Hepatocyte (in vitro differentiated cells): ENCODE measurements around the gene IQCH. TPM values are rescaled to one million over a fixed set of nuclear protein-coding genes. Genes with fewer than 3 reads are reported as not detected.
A peak's percentile ranks its signal among the peaks of the same experiment; 100 is the strongest.

ENCODE experiments used
- DNase-seq: peaks from one replicate; pipeline ENCODE4 v3.0.0-alpha.2; 2016; ENCODE audit warnings: low spot score
- H2AFZ ChIP-seq: fragments of 200-600 bp; sonication (generic); 2 replicates; pipeline ENCODE4 v1.6.0; 2016; ENCODE audit warnings: antibody characterized with exemption, mild to moderate bottlenecking
- H3K27ac ChIP-seq: fragments of 200-600 bp; sonication (generic); 2 replicates; pipeline ENCODE4 v1.5.1; 2016; ENCODE audit warnings: mild to moderate bottlenecking
- H3K27me3 ChIP-seq: fragments of 200-600 bp; sonication (generic); 2 replicates; pipeline ENCODE4 v1.6.1; 2016
- H3K36me3 ChIP-seq: fragments of 200-600 bp; sonication (generic); replicated peaks from 2 replicates; pipeline ENCODE4 v1.5.1; 2016; ENCODE audit warnings: low read depth; ENCODE audit not compliant: insufficient read depth
- H3K4me1 ChIP-seq: fragments of 200-600 bp; sonication (generic); 2 replicates; pipeline ENCODE4 v1.5.1; 2016; ENCODE audit warnings: mild to moderate bottlenecking, moderate library complexity; ENCODE audit not compliant: insufficient read depth
- H3K4me2 ChIP-seq: fragments of 200-600 bp; sonication (generic); 2 replicates; pipeline ENCODE4 v1.6.0; 2016
- H3K4me3 ChIP-seq: fragments of 200-600 bp; sonication (generic); 2 replicates; pipeline ENCODE4 v1.5.1; 2016; ENCODE audit warnings: mild to moderate bottlenecking
- H3K79me2 ChIP-seq: fragments of 200-600 bp; sonication (generic); 2 replicates; pipeline ENCODE4 v1.6.0; 2017; ENCODE audit warnings: mild to moderate bottlenecking
- H3K9me2 ChIP-seq: fragments of 200-600 bp; sonication (generic); replicated peaks from 2 replicates; pipeline ENCODE4 v1.6.0; 2017; ENCODE audit warnings: mild to moderate bottlenecking; ENCODE audit not compliant: insufficient read depth
- H3K9me3 ChIP-seq: fragments of 200-600 bp; sonication (generic); 2 replicates; pipeline ENCODE4 v1.5.1; 2016; ENCODE audit warnings: low read depth, mild to moderate bottlenecking
- H4K20me1 ChIP-seq: fragments of 200-600 bp; sonication (generic); 2 replicates; pipeline ENCODE4 v1.6.0; 2016; ENCODE audit warnings: mild to moderate bottlenecking; ENCODE audit not compliant: insufficient read depth, poor library complexity, severe bottlenecking
- EZH2 ChIP-seq: fragments of 200-600 bp; sonication (generic); IDR thresholded peaks from 2 replicates; pipeline ENCODE4 v1.6.1; 2016; ENCODE audit warnings: antibody characterized with exemption, mild to moderate bottlenecking, borderline replicate concordance
- EZH2phosphoT487 ChIP-seq: fragments of 200-600 bp; sonication (generic); IDR thresholded peaks from one replicate; pipeline ENCODE4 v1.6.1; 2018; ENCODE audit warnings: antibody characterized with exemption, mild to moderate bottlenecking, low read depth, moderate library complexity; ENCODE audit not compliant: unreplicated experiment, severe bottlenecking
- WGBS: methylation state at CpG from one replicate; pipeline ENCODE4 v1.1.6; 2016; ENCODE audit warnings: low lambda C conversion rate; ENCODE audit errors: missing lambda C conversion rate; 5-methylcytosine and 5-hydroxymethylcytosine counted together
- polyA plus RNA-seq: library from polyadenylated mRNA; unstranded; fragments of >200 nt; fragmentation: Nextera tagmentation; extraction: Ambion mirVana; gene quantifications from 2 replicates; pipeline ENCODE4 v1.2.1, GENCODE V29; 2016
- total RNA-seq: library from RNA; depleted of rRNA; stranded (reverse); fragments of >200 nt; gene quantifications from 2 replicates; pipeline ENCODE4 v1.2.3, GENCODE V29; 2014
- TF ChIP-seq, protein P1 (sequence below): fragments of 200-600 bp; sonication (generic); IDR thresholded peaks from 2 replicates; pipeline ENCODE4 v1.5.1; 2016; ENCODE audit warnings: antibody characterized with exemption, mild to moderate bottlenecking; ENCODE audit not compliant: poor library complexity

IQCH gene
- total and polyA plus RNA-seq, 2 experiments from 2014 or later: 0.76 to 1.0 TPM

DNA sequence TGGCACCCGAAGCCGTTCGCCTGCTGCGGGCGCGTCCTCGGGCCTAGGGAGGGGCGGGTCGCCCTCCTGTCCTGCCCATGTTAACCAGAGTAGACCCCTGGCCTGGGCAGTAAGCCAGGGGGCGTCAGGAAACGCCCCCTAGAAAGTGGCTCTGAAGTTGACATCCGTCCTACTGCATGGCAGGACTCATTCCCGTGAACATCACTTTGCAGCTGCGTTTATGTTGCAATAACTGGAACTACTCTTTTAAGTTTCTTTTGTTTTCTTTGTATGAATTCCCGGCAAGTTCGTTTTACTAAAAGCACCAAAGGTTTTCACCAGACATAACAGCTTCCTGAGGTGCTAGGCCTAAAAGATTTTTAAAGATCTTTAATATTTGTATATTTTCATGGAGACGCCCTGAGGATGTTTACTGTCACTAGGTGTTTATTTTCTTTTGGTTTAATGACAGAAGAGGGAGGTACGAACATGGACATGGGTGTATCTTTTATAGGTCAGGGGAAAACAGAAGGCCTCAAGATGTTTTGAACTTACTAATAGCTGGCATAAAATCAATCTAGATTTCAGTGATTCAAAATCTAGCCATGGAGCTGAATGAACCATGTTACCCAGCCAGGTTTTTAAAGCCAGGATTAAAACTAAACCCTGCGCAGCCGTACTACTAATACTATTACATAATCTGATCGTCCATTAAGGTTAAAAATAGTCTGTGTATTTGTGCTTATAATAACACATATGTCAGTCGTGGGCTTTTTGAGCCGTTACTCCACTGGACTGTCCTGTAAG, 267.4 kb downstream of the IQCH start:
- Histone ChIP-seq H3K4me2 (peak overlapping the region; percentile 88), H3K9me2 (no peaks in the 10 kb centered on the region), H3K36me3 (no peaks in the 10 kb centered on the region), H3K27me3 (no peaks in the 10 kb centered on the region), H3K79me2 (peaks cover 50% of the 10 kb centered on the region), H3K4me1 (peaks cover 12% of the 10 kb centered on the region), H3K4me3 (peak overlapping the region; percentile 76), H4K20me1 (peaks cover 3% of the 10 kb centered on the region), H3K9me3 (no peaks in the 10 kb centered on the region), H3K27ac (peak overlapping the region; percentile 96), H2AFZ (peak overlapping the region; percentile 84)
- WGBS: 6% methylated on average over 23 of the region's 23 CpGs
- peak; percentile 41 for DNase-seq
- no peak for TF ChIP-seq EZH2phosphoT487
- no peak for TF ChIP-seq EZH2
- TF ChIP-seq, protein P1, sequence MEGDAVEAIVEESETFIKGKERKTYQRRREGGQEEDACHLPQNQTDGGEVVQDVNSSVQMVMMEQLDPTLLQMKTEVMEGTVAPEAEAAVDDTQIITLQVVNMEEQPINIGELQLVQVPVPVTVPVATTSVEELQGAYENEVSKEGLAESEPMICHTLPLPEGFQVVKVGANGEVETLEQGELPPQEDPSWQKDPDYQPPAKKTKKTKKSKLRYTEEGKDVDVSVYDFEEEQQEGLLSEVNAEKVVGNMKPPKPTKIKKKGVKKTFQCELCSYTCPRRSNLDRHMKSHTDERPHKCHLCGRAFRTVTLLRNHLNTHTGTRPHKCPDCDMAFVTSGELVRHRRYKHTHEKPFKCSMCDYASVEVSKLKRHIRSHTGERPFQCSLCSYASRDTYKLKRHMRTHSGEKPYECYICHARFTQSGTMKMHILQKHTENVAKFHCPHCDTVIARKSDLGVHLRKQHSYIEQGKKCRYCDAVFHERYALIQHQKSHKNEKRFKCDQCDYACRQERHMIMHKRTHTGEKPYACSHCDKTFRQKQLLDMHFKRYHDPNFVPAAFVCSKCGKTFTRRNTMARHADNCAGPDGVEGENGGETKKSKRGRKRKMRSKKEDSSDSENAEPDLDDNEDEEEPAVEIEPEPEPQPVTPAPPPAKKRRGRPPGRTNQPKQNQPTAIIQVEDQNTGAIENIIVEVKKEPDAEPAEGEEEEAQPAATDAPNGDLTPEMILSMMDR: no peak

DNA sequence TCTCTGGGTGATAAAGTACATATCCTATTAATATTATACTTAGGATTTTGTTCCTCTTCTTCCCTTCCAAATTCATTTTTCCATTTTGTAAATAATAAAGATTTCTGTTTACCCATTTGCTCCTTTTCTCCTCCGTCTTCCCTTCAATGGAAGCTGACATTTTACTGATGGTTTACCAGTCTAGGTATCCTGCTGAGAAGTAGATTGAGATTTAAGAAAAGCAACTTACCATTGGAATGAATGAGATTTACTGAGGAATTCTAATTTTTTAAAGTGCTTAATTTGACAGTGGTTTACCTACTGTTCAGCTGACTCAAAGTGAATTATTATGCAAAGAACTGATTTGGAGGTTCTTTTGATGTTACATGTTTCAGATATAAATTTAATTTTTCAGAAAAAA, 268.7 kb downstream of the IQCH start:
- no peaks in the 10 kb centered on the region for H3K9me2 ChIP-seq
- H3K4me1 ChIP-seq: peaks cover 12% of the 10 kb centered on the region
- peaks cover 3% of the 10 kb centered on the region for H4K20me1 ChIP-seq
- WGBS: 76% methylated on average over 1 of the region's 1 CpG
- H3K27ac ChIP-seq: no peak overlapping the region
- peaks cover 50% of the 10 kb centered on the region for H3K79me2 ChIP-seq
- peak overlapping the region; percentile 76 for H3K4me3 ChIP-seq
- no peaks in the 10 kb centered on the region for H3K36me3 ChIP-seq
- H3K27me3 ChIP-seq: no peaks in the 10 kb centered on the region
- H3K4me2 ChIP-seq: peak overlapping the region; percentile 88
- no peaks in the 10 kb centered on the region for H3K9me3 ChIP-seq
- H2AFZ ChIP-seq: no peak overlapping the region
- TF ChIP-seq EZH2: no peak
- TF ChIP-seq, protein P1: no peak
- TF ChIP-seq EZH2phosphoT487: no peak
- DNase-seq: no peak

DNA sequence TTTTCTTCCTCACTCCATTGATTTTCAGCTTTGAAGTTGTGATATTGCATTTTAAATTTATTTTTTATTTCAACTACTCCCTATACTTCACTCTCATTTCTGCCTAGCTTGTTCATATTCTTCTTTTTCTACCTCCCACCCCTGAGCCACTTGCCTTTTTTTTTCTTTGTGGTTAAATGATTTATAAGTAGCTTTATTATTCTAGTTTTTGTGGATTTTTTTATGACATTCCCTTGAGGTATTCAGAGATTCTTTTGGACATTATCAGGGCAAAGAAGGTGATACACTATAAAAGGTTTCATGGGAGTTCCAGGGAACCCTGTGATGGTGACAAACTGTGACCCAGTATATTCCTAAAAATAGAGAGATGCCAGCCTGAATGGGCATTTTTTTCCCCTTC, 269.6 kb downstream of the IQCH start:
- Histone ChIP-seq H3K4me2 (peak overlapping the region; percentile 88), H3K27ac (no peak overlapping the region), H3K4me1 (peaks cover 12% of the 10 kb centered on the region), H3K9me2 (no peaks in the 10 kb centered on the region), H3K36me3 (no peaks in the 10 kb centered on the region), H3K9me3 (no peaks in the 10 kb centered on the region), H3K27me3 (no peaks in the 10 kb centered on the region), H3K4me3 (no peak overlapping the region), H3K79me2 (peaks cover 50% of the 10 kb centered on the region), H4K20me1 (peaks cover 3% of the 10 kb centered on the region), H2AFZ (no peak overlapping the region)
- DNase-seq: no peak
- no peak for TF ChIP-seq EZH2
- TF ChIP-seq, protein P1: no peak
- no peak for TF ChIP-seq EZH2phosphoT487
